GM13976 (cell line): ENCODE measurements around the gene CARHSP1.

Source experiments
- DNase-seq: peaks from one replicate; pipeline ENCODE4 v3.0.0; 2012; ENCODE audit warnings: low spot score
- in situ Hi-C: fragments of 300-500 bp; cut with MboI; formaldehyde crosslinking; loops from one replicate; pipeline ENCODE4 v1.12.0; 2022; ENCODE audit warnings: low sequenced_read_pairs, mixed read lengths, inconsistent platforms; ENCODE audit not compliant: unreplicated experiment
- TF ChIP-seq, protein P1 (sequence below): IDR thresholded peaks from 2 replicates; pipeline ENCODE4 v1.5.1; 2012; ENCODE audit warnings: borderline replicate concordance, mild to moderate bottlenecking; ENCODE audit not compliant: insufficient read depth; ENCODE audit errors: extremely low read depth, missing control alignments, control extremely low read depth

The CARHSP1 gene

DNA sequence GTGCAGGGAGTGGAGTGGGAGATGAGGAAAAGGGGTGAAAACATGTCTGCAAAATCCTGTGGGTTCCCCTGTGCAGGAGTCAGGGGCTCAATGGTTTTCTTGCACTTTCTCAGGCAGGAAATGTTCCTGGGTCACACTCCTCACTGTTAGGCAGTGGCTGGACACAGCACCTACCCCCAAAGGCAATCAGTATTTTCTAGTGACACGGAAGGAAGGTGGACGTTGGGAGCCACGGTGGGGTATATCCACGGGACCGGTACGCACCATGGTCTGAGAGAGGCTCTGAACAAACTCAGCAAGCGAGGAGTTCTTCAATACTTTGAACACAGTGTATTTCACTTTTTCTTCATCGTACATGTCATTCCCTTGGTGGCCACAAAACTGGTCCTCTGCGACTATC is 34.2 kb upstream of the CARHSP1 start:
- in situ Hi-C loops: no loop called here
- no peak for DNase-seq
- TF ChIP-seq, protein P1, sequence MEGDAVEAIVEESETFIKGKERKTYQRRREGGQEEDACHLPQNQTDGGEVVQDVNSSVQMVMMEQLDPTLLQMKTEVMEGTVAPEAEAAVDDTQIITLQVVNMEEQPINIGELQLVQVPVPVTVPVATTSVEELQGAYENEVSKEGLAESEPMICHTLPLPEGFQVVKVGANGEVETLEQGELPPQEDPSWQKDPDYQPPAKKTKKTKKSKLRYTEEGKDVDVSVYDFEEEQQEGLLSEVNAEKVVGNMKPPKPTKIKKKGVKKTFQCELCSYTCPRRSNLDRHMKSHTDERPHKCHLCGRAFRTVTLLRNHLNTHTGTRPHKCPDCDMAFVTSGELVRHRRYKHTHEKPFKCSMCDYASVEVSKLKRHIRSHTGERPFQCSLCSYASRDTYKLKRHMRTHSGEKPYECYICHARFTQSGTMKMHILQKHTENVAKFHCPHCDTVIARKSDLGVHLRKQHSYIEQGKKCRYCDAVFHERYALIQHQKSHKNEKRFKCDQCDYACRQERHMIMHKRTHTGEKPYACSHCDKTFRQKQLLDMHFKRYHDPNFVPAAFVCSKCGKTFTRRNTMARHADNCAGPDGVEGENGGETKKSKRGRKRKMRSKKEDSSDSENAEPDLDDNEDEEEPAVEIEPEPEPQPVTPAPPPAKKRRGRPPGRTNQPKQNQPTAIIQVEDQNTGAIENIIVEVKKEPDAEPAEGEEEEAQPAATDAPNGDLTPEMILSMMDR: no peak

DNA sequence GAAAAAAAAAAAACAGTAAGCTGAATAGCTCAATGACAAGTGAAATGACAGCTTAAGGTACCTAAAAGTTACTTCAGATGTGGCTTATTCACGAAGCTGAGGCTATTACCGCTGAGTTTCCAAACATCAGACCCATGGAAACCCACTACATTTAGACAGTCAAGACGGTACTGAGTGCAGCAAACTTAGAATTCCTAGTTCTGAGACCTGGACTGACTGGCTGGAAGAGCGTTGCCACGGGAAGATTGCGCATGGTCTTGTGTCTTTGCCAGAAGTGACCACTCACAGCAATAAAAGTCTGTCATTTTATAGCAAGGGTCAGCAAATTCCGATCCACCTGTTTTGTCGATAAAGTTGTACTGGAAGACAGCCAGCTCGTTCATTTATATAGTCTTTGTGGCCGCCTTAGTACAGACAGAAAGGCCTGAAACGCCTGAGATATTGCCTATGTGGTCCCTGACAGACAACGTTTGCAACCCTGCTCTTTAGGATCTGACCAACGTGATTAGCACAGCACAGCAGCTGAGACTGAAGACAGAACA is 32.6 kb upstream of the CARHSP1 start:
- DNase-seq: no peak
- in situ Hi-C loops: no loop called here
- TF ChIP-seq, protein P1: no peak

DNA sequence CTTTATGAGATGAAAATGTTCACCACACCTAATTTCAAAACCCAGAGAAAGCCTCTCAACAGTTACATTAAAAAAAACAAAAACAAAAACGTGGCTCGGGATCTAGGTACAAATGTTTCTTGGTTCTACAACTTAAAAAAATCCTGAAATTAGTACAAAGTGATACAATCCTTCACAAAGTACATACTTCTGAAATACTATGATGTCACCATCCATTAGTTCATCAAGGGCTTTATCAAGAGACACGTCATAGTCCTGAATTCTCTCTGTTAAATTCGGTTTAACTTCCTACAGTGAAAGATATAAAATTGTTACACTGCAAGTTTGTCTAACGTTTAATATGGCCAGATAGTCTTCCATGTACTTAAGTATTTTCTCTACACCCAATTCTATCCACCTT is 31.5 kb upstream of the CARHSP1 start:
- in situ Hi-C loops: no loop called here
- DNase-seq: no peak

DNA sequence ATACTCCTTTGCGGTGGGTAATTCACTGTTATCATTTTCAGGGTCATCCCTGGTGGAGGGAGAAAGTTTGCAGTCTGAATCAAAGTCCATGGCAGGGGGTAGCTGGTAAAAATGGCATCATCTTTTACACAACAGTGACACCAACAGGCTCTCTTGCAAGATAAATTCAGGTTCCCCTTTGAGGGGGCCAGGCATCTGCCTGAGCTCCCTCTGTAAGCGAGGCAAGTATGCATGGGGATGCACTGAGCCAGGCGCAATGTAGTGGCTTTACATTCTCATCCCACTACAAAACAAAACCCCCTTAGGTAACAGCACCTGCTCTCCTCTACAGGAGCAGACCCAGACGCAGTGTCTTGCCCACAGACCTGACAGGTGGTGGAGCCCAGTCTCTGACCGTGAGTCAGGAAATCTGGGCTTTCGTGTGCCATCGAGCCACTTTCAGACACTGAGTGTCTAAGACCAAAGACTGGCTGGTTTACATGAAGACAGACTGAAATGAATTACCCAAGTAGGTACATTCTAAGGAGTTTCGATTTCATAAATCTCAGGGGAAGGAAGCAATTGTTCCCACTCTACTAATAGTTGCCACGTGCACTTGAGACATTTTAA is 31.0 kb upstream of the CARHSP1 start:
- in situ Hi-C loops: no loop called here
- TF ChIP-seq, protein P1: no peak
- no peak for DNase-seq

More for the DNA sequence above, 31.5 kb upstream of the CARHSP1 start:
- TF ChIP-seq, protein P1: no peak

DNA sequence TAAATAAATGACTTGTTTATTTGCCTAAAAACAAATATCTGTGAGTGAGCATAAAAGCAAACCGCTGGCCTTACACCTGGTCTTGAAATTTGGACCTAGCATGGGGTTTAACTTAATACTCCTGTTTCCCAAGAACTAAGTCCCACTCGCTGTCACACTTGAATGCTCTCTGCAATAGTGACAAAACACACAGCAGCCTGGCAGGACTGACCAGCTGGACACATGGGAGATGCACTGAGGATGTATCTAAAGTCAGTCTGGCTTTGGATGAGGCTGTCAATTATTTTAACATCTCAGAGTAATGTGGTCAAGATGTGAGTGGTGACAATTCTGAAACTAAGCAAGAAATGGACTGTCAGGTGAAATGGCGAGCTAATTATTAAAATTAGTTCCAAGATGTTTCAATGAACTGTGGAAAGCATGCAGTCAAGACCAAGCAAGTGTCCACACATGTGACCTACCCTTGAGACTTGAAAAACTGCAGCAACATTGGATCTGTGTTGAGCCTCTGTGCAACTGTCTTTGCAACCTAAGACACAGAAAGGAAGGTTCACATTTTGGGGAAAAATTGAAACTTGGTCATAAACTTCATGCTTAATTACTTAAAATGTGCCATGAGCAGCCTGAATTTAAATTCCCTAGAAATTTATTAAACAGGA is 30.0 kb upstream of the CARHSP1 start:
- in situ Hi-C loops: no loop called here
- DNase-seq: no peak
- TF ChIP-seq, protein P1: no peak

DNA sequence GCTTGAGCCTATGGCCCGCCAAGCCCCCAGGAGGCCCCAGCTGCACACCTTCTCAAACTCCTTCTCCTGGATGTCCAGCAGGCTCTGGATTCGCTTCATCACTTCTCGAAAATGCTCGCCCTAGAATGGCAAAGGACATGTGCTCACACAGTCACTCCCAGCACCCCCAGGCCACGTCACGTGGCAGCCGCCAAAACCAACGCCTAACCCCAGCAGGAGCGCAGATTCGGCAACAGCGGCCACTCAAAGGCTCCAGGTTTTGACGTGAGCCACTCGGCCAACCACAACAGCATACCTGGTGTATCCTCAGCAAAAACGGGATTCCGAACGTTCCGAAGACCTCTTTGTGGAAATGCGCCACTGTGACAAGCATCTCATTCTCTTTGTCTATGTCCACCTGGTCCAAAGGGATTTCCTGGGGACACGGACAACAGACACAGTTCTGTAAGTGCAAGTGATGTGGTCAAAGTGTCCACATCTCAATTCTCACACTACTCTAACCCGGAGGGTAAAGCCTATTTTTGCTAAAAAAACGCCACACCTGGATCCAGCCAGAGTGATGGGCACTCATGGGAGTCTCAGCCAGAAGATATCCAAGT is 26.0 kb upstream of the CARHSP1 start:
- DNase-seq: no peak
- in situ Hi-C loops: no loop called here

More for the DNA sequence above, 26.0 kb upstream of the CARHSP1 start:
- TF ChIP-seq, protein P1: no peak
